Prostate gland (tissue), 2 donors: ENCODE results near the gene RARB.

Experiments
- POLR2A ChIP-seq: fragments of 450-650 bp; IDR thresholded peaks from one replicate; pipeline ENCODE4 v1.6.1; 2016; ENCODE audit warnings: antibody characterized with exemption, mild to moderate bottlenecking
- POLR2AphosphoS5 ChIP-seq: sonication (generic); formaldehyde crosslinking; IDR thresholded peaks from one replicate; pipeline ENCODE4 v1.6.1; 2017; ENCODE audit warnings: antibody characterized with exemption
- TF ChIP-seq, protein P1 (sequence below), 4 experiments: fragments of 200-600 bp in 2 of 4; fragments of 450-650 bp in 2 of 4; sonication (generic) in 2 of 4; IDR thresholded peaks; 1 replicate in 3 of 4; 2 replicates in 1 of 4; pipeline ENCODE4 v1.5.1; 2016 to 2019; ENCODE audit warnings: antibody characterized with exemption in 4 of 4, mild to moderate bottlenecking in 2 of 4, moderate library complexity in 2 of 4

DNA sequence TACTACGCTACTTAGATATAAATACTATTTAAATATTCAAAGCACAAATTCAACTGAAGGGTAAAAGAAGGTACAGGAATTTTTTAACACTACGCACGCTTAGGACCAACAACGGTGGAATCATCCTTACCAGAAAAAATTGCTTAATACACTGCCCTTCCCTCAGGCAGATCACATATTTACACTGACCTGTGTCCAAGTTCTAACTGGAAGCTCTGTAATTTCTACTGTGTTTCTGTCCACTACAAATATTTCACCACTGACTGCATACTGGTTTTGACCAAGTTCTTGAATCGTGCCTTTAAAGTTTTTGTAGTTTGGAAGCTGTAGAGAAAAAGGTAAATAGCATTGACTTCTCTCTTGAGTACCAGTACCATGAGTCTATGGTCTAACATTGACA, 192.4 kb downstream of the RARB start:
- TF ChIP-seq POLR2A (no peak), POLR2AphosphoS5 (no peak)
- TF ChIP-seq, protein P1, sequence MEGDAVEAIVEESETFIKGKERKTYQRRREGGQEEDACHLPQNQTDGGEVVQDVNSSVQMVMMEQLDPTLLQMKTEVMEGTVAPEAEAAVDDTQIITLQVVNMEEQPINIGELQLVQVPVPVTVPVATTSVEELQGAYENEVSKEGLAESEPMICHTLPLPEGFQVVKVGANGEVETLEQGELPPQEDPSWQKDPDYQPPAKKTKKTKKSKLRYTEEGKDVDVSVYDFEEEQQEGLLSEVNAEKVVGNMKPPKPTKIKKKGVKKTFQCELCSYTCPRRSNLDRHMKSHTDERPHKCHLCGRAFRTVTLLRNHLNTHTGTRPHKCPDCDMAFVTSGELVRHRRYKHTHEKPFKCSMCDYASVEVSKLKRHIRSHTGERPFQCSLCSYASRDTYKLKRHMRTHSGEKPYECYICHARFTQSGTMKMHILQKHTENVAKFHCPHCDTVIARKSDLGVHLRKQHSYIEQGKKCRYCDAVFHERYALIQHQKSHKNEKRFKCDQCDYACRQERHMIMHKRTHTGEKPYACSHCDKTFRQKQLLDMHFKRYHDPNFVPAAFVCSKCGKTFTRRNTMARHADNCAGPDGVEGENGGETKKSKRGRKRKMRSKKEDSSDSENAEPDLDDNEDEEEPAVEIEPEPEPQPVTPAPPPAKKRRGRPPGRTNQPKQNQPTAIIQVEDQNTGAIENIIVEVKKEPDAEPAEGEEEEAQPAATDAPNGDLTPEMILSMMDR (IDR thresholded peaks at IDR 0.05), result no peak
